Neutrophil (primary cell): ENCODE data around the gene TUFT1.

ENCODE experiments used
- H3K27ac ChIP-seq: fragments of 200-600 bp; sonication (generic); 2 replicates; pipeline ENCODE4 v1.5.1; 2016; ENCODE audit warnings: mild to moderate bottlenecking, moderate library complexity
- H3K27me3 ChIP-seq: fragments of 200-600 bp; sonication (generic); 2 replicates; pipeline ENCODE4 v1.6.0; 2016; ENCODE audit warnings: mild to moderate bottlenecking
- H3K36me3 ChIP-seq: fragments of 200-600 bp; sonication (generic); 2 replicates; pipeline ENCODE4 v1.5.1; 2017
- H3K4me1 ChIP-seq, 2 experiments: fragments of 200-600 bp in 1 of 2; sonication (generic) in 1 of 2; 1 replicate in 1 of 2; 2 replicates in 1 of 2; pipeline versions ENCODE4 v1.5.1 to v1.6.1; 2013 to 2016; ENCODE audit warnings: low read depth in 1 of 2, low read length in 1 of 2, mild to moderate bottlenecking in 1 of 2, moderate library complexity in 1 of 2; ENCODE audit not compliant: control insufficient read depth in 1 of 2, insufficient read depth in 1 of 2
- H3K4me3 ChIP-seq, 2 experiments: fragments of 200-600 bp in 1 of 2; sonication (generic) in 1 of 2; 1 replicate in 1 of 2; 2 replicates in 1 of 2; pipeline ENCODE4 v1.5.1; 2013 to 2016; ENCODE audit warnings: low read depth in 1 of 2, low read length in 1 of 2, mild to moderate bottlenecking in 1 of 2, moderate library complexity in 1 of 2
- H3K9me3 ChIP-seq: fragments of 200-600 bp; sonication (generic); 2 replicates; pipeline ENCODE4 v1.5.1; 2016
- CTCF ChIP-seq: fragments of 200-600 bp; sonication (generic); IDR thresholded peaks from 2 replicates; pipeline ENCODE4 v1.5.1; 2016; ENCODE audit warnings: antibody characterized with exemption

TUFT1 gene

GRCh38 chr1:151512801-151513625 is 27.1 kb upstream of the TUFT1 start:
- TF ChIP-seq CTCF, result no peak
- Histone ChIP-seq H3K9me3 (no peaks in the 10 kb centered on the region), H3K36me3 (no peaks in the 10 kb centered on the region), H3K4me3 (no peak overlapping the region), H3K27ac (no peak overlapping the region), H3K27me3 (peaks cover 72% of the 10 kb centered on the region), H3K4me1 (peaks cover 12 to 16% of the 10 kb centered on the region in 2 experiments)

- Histone ChIP-seq H3K27ac (no peak overlapping the region), H3K9me3 (no peaks in the 10 kb centered on the region), H3K27me3 (peaks cover 66% of the 10 kb centered on the region), H3K4me3 (no peak overlapping the region), H3K4me1 (peaks cover 12 to 16% of the 10 kb centered on the region in 2 experiments), H3K36me3 (no peaks in the 10 kb centered on the region)
- TF ChIP-seq CTCF, result no peak
These were observed 26.4 kb upstream of the TUFT1 start for GRCh38 chr1:151513626-151514121.

GRCh38 chr1:151514366-151514765 is 25.7 kb upstream of the TUFT1 start:
- TF ChIP-seq CTCF, result no peak
- Histone ChIP-seq H3K9me3 (no peaks in the 10 kb centered on the region), H3K27ac (no peak overlapping the region), H3K36me3 (no peaks in the 10 kb centered on the region), H3K4me1 (peaks cover 12 to 16% of the 10 kb centered on the region in 2 experiments), H3K4me3 (no peak overlapping the region), H3K27me3 (peaks cover 60% of the 10 kb centered on the region)

GRCh38 chr1:151515265-151515664 is 24.8 kb upstream of the TUFT1 start:
- no peak overlapping the region for H3K4me3 ChIP-seq
- H3K36me3 ChIP-seq, result no peaks in the 10 kb centered on the region
- peaks cover 12 to 16% of the 10 kb centered on the region in 2 experiments for H3K4me1 ChIP-seq
- peaks cover 51% of the 10 kb centered on the region for H3K27me3 ChIP-seq
- no peak overlapping the region for H3K27ac ChIP-seq
- no peaks in the 10 kb centered on the region for H3K9me3 ChIP-seq
- TF ChIP-seq CTCF, result no peak

- Histone ChIP-seq H3K27me3 (peaks cover 43% of the 10 kb centered on the region), H3K36me3 (no peaks in the 10 kb centered on the region), H3K9me3 (no peaks in the 10 kb centered on the region), H3K27ac (no peak overlapping the region), H3K4me3 (no peak overlapping the region), H3K4me1 (peaks cover 12 to 13% of the 10 kb centered on the region in 2 experiments)
- TF ChIP-seq CTCF, result no peak
These were observed 24.0 kb upstream of the TUFT1 start for GRCh38 chr1:151516031-151516511.
